PC-3 (cell line): ENCODE measurements around the gene CASTOR1. TPM values are rescaled to one million over a fixed set of nuclear protein-coding genes. Genes with fewer than 3 reads are reported as not detected.

Source experiments
- ATAC-seq: fragments of 200-7000 bp; cut with Tn5 transposase; 2 replicates; pipeline ENCODE4 v1.9.1; 2020; ENCODE audit warnings: mild to moderate bottlenecking, moderate library complexity
- BruUV-seq: library from RNA; stranded (reverse); fragments of 400-500 nt; replicated peaks from 2 replicates; lab custom pipeline; 2021; lab: Mats Ljungman, UMichigan
- CTCF ChIA-PET: fragments of 300-600 bp; sonication (Branson Sonifier 250); formaldehyde crosslinking; loops from one replicate; lab custom pipeline; 2022; ENCODE audit warnings: antibody characterized with exemption; lab: Charles Lee
- POLR2A ChIA-PET: fragments of 300-600 bp; sonication (Branson Sonifier 250); formaldehyde crosslinking; loops from one replicate; lab custom pipeline; 2022; ENCODE audit warnings: antibody characterized with exemption; ENCODE audit not compliant: unreplicated experiment; lab: Charles Lee
- DNase-seq: peaks from one replicate; pipeline ENCODE4 v3.0.0-alpha.2; 2015
- H2AFZ ChIP-seq: fragments of 300-600 bp; sonication (generic); 2 replicates; pipeline ENCODE4 v1.6.0; 2016; ENCODE audit warnings: antibody characterized with exemption, low read length
- H3F3A ChIP-seq: fragments of 300-600 bp; sonication (generic); one replicate; pipeline ENCODE4 v1.6.0; 2017; ENCODE audit warnings: antibody characterized with exemption, low read length, control low read depth, mild to moderate bottlenecking; ENCODE audit not compliant: unreplicated experiment
- H3K27ac ChIP-seq: fragments of 300-600 bp; sonication (generic); 2 replicates; pipeline ENCODE4 v1.5.1; 2016; ENCODE audit warnings: mild to moderate bottlenecking, low read length
- H3K27me3 ChIP-seq: fragments of 300-600 bp; sonication (generic); 2 replicates; pipeline ENCODE4 v1.6.1; 2016; ENCODE audit warnings: low read length, mixed read lengths
- H3K36me3 ChIP-seq: fragments of 300-600 bp; sonication (generic); 2 replicates; pipeline ENCODE4 v1.6.1; 2016; ENCODE audit warnings: low read depth, mixed run types, low read length, mixed read lengths
- H3K4me1 ChIP-seq: fragments of 300-600 bp; sonication (generic); 2 replicates; pipeline ENCODE4 v1.5.1; 2016; ENCODE audit warnings: low read length; ENCODE audit not compliant: insufficient read depth
- H3K4me2 ChIP-seq: fragments of 300-600 bp; sonication (generic); 2 replicates; pipeline ENCODE4 v1.6.0; 2016; ENCODE audit warnings: low read length
- H3K4me3 ChIP-seq: fragments of 300-600 bp; sonication (generic); 2 replicates; pipeline ENCODE4 v1.5.1; 2016; ENCODE audit warnings: mild to moderate bottlenecking, low read length, mixed read lengths
- H3K79me2 ChIP-seq: fragments of 300-600 bp; sonication (generic); 2 replicates; pipeline ENCODE4 v1.6.1; 2017; ENCODE audit warnings: low read length, mixed read lengths
- H3K9ac ChIP-seq: fragments of 300-600 bp; sonication (generic); 2 replicates; pipeline ENCODE4 v1.6.0; 2016; ENCODE audit warnings: mild to moderate bottlenecking, low read length
- H3K9me2 ChIP-seq: fragments of 300-600 bp; sonication (generic); replicated peaks from 2 replicates; pipeline ENCODE4 v1.6.1; 2016; ENCODE audit warnings: mixed run types, low read length, mixed read lengths
- H3K9me3 ChIP-seq: fragments of 300-600 bp; sonication (generic); 2 replicates; pipeline ENCODE4 v1.6.1; 2016; ENCODE audit warnings: low read length, mixed read lengths
- H4K20me1 ChIP-seq: fragments of 300-600 bp; sonication (generic); 2 replicates; pipeline ENCODE4 v1.6.1; 2016; ENCODE audit warnings: low read length, mixed read lengths
- EZH2 ChIP-seq: fragments of 300-600 bp; sonication (generic); IDR thresholded peaks from one replicate; pipeline ENCODE4 v1.6.1; 2017; ENCODE audit warnings: antibody characterized with exemption, mild to moderate bottlenecking, low read length; ENCODE audit not compliant: unreplicated experiment
- EZH2phosphoT487 ChIP-seq: fragments of 300-600 bp; sonication (generic); IDR thresholded peaks from 2 replicates; pipeline ENCODE4 v1.6.1; 2018; ENCODE audit warnings: mild to moderate bottlenecking, antibody characterized with exemption, low read length, borderline replicate concordance
- intact Hi-C: fragments of 100-400 bp; cut with micrococcal nuclease; formaldehyde crosslinking; loops from 2 replicates; pipeline ENCODE4 v1.9.0; 2023
- total RNA-seq: library from RNA; depleted of rRNA; stranded (reverse); fragments of >200 nt; gene quantifications from 2 replicates; pipeline ENCODE4 v1.2.3, GENCODE V29; 2014
- TF ChIP-seq, protein P1 (sequence below): fragments of 300-600 bp; sonication (generic); conservative IDR thresholded peaks from 2 replicates; pipeline ENCODE4 v1.5.1; 2017; ENCODE audit warnings: antibody characterized with exemption, low read depth, mild to moderate bottlenecking, low read length

CASTOR1 gene
- total RNA-seq, 1 experiment from 2014 or later = 4.2 TPM

- H2AFZ ChIP-seq = no peak overlapping the region
- DNase-seq = no peak
- H3K9me3 ChIP-seq = no peaks in the 10 kb centered on the region
- no peak overlapping the region for H3K4me3 ChIP-seq
- no peaks in the 10 kb centered on the region for H3K27me3 ChIP-seq
- no peak overlapping the region for H3K9ac ChIP-seq
- POLR2A ChIA-PET = interaction anchor here (0.6 kb wide), 1 partner anchor 73 kb away, joined by 12 read pairs; no protein-coding TSS in a partner anchor
- TF ChIP-seq EZH2phosphoT487 = no peak
- TF ChIP-seq EZH2 = no peak
- TF ChIP-seq, protein P1, sequence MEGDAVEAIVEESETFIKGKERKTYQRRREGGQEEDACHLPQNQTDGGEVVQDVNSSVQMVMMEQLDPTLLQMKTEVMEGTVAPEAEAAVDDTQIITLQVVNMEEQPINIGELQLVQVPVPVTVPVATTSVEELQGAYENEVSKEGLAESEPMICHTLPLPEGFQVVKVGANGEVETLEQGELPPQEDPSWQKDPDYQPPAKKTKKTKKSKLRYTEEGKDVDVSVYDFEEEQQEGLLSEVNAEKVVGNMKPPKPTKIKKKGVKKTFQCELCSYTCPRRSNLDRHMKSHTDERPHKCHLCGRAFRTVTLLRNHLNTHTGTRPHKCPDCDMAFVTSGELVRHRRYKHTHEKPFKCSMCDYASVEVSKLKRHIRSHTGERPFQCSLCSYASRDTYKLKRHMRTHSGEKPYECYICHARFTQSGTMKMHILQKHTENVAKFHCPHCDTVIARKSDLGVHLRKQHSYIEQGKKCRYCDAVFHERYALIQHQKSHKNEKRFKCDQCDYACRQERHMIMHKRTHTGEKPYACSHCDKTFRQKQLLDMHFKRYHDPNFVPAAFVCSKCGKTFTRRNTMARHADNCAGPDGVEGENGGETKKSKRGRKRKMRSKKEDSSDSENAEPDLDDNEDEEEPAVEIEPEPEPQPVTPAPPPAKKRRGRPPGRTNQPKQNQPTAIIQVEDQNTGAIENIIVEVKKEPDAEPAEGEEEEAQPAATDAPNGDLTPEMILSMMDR = no peak
- no peaks in the 10 kb centered on the region for H3K36me3 ChIP-seq
- intact Hi-C loops = no loop called here
- no peak overlapping the region for H3K4me2 ChIP-seq
- H3K27ac ChIP-seq = no peak overlapping the region
- H3K4me1 ChIP-seq = peaks cover 8% of the 10 kb centered on the region
- BruUV-seq = no TSS peak
- CTCF ChIA-PET = interaction anchor here (0.6 kb wide), 1 partner anchor 9 kb away, joined by 3 read pairs; no protein-coding TSS in a partner anchor
- H3K9me2 ChIP-seq = no peaks in the 10 kb centered on the region
- no peaks in the 10 kb centered on the region for H3F3A ChIP-seq
- no peak for ATAC-seq
- H4K20me1 ChIP-seq = no peaks in the 10 kb centered on the region
- H3K79me2 ChIP-seq = 0 out of 2 replicates have a peak, but pooled peaks cover 3% of the 10 kb centered on the region
Measured at GRCh38 chr22:30284172-30284571, 5.1 kb downstream of the CASTOR1 start.

GRCh38 chr22:30283342-30283741 is 6.0 kb downstream of the CASTOR1 start:
- CTCF ChIA-PET = interaction anchor here (0.6 kb wide), 1 partner anchor 8 kb away, joined by 3 read pairs; no protein-coding TSS in a partner anchor
- Histone ChIP-seq H3K9ac (no peak overlapping the region), H3F3A (no peaks in the 10 kb centered on the region), H2AFZ (no peak overlapping the region), H4K20me1 (no peaks in the 10 kb centered on the region), H3K4me3 (no peak overlapping the region), H3K9me2 (no peaks in the 10 kb centered on the region), H3K4me2 (no peak overlapping the region), H3K27me3 (no peaks in the 10 kb centered on the region), H3K36me3 (no peaks in the 10 kb centered on the region), H3K4me1 (peaks cover 2% of the 10 kb centered on the region), H3K27ac (no peak overlapping the region), H3K9me3 (no peaks in the 10 kb centered on the region), H3K79me2 (no peaks in the 10 kb centered on the region)
- intact Hi-C loops = no loop called here
- POLR2A ChIA-PET = no interaction called here
- no peak for TF ChIP-seq EZH2
- no peak for TF ChIP-seq EZH2phosphoT487
- TF ChIP-seq, protein P1 = no peak
- DNase-seq = no peak
- BruUV-seq = no TSS peak
- no peak for ATAC-seq

GRCh38 chr22:30282616-30283046 is 6.7 kb downstream of the CASTOR1 start:
- H3K79me2 ChIP-seq = no peaks in the 10 kb centered on the region
- H4K20me1 ChIP-seq = no peaks in the 10 kb centered on the region
- ChIA-PET CTCF (no interaction called here), POLR2A (no interaction called here)
- no peak overlapping the region for H2AFZ ChIP-seq
- H3K9ac ChIP-seq = no peak overlapping the region
- intact Hi-C loops = no loop called here
- ATAC-seq = no peak
- peaks cover 5% of the 10 kb centered on the region; the same call in 1 of the 2 replicates for H3K4me1 ChIP-seq
- H3K4me2 ChIP-seq = no peak overlapping the region
- no peaks in the 10 kb centered on the region for H3K9me3 ChIP-seq
- no TSS peak for BruUV-seq
- no peaks in the 10 kb centered on the region for H3K36me3 ChIP-seq
- TF ChIP-seq, protein P1 = no peak
- no peak for TF ChIP-seq EZH2phosphoT487
- no peak for TF ChIP-seq EZH2
- no peaks in the 10 kb centered on the region for H3K27me3 ChIP-seq
- H3K4me3 ChIP-seq = no peak overlapping the region
- DNase-seq = no peak
- H3K27ac ChIP-seq = no peak overlapping the region
- no peaks in the 10 kb centered on the region for H3K9me2 ChIP-seq
- no peaks in the 10 kb centered on the region for H3F3A ChIP-seq
